ENCODE results near the gene ECI1.

DNA sequence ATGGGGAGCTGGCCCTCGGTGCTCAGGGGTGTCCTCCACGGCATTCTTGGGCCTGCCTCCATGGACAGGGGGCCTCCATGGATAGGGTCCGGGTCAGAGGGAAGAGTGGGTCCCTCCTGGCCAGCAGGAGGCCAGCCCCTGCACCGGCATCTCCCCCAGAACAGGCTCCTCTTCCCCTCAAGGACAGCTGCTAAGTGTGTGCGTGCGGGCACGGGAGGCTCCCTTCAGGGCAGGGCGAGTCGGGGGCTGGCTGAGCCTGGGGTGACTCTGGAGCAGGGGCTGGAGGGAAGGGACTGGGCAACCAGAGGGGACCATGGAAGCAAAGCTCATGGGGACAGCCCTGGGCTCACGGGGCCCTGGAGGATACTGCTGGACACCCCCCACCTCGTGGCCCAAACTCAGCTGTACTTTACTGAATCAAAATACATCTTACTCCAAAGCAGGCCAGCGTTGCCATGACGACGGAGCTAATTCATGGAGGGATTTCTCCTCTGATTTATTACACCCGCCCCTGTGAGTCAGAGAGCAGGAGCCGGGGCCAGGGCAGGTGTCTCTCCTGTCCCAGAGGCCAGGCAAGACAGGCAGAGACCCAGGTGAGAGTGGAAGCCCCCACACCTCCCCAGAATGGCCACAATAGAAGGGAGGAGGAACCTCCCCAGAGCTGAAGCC is 57.1 kb downstream of the ECI1 start:
- TF ChIP-seq, protein P1, sequence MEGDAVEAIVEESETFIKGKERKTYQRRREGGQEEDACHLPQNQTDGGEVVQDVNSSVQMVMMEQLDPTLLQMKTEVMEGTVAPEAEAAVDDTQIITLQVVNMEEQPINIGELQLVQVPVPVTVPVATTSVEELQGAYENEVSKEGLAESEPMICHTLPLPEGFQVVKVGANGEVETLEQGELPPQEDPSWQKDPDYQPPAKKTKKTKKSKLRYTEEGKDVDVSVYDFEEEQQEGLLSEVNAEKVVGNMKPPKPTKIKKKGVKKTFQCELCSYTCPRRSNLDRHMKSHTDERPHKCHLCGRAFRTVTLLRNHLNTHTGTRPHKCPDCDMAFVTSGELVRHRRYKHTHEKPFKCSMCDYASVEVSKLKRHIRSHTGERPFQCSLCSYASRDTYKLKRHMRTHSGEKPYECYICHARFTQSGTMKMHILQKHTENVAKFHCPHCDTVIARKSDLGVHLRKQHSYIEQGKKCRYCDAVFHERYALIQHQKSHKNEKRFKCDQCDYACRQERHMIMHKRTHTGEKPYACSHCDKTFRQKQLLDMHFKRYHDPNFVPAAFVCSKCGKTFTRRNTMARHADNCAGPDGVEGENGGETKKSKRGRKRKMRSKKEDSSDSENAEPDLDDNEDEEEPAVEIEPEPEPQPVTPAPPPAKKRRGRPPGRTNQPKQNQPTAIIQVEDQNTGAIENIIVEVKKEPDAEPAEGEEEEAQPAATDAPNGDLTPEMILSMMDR (conservative IDR thresholded peaks at IDR 0.05; ENCODE audit: low read length), result no peak
- no peak for TF ChIP-seq EZH2phosphoT487 (IDR thresholded peaks at IDR 0.05; ENCODE audit: borderline replicate concordance)
